ENCODE results near the gene TUT7.

- TF ChIP-seq POLR2A (IDR thresholded peaks at IDR 0.05) (no peak), CTCF (IDR thresholded peaks at IDR 0.05) (no peak)
These were observed 33.2 kb upstream of the TUT7 start for GRCh38 chr9:86387376-86387775.
